ENCODE measurements around the gene PPM1M. TPM values are rescaled to one million over a fixed set of nuclear protein-coding genes. Genes with fewer than 3 reads are reported as not detected.

The PPM1M gene
- total RNA-seq, 2 donors from 2014 or later: 45.7 to 47.7 TPM

- no peaks in the 10 kb centered on the region for H3K9me3 Mint-ChIP-seq
- H3K4me1 Mint-ChIP-seq (ENCODE audit: low read depth in 2 of 2): peaks cover 25 to 31% of the 10 kb centered on the region in 2 donors
- peak overlapping the region; percentile 97 for H3K4me3 Mint-ChIP-seq
- DNase-seq (ENCODE audit: low spot score): peak; percentile 53
- peak overlapping the region in 1 of 2 donors; percentile 99 for H3K27ac Mint-ChIP-seq
- H3K27me3 Mint-ChIP-seq: no peaks in the 10 kb centered on the region
- no peak for ATAC-seq
- peaks cover 5% of the 10 kb centered on the region for H3K36me3 Mint-ChIP-seq
These were observed 44.4 kb downstream of the PPM1M start for GRCh38 chr3:52289747-52290595.

GRCh38 chr3:52290596-52291507 lies 45.3 kb downstream of the PPM1M start:
- H3K27ac Mint-ChIP-seq: no peak overlapping the region

GRCh38 chr3:52291508-52292181 lies 46.1 kb downstream of the PPM1M start:
- H3K4me3 Mint-ChIP-seq: no peak overlapping the region
- no peaks in the 10 kb centered on the region for H3K27me3 Mint-ChIP-seq
- H3K4me1 Mint-ChIP-seq (ENCODE audit: low read depth in 2 of 2): peaks cover 27 to 31% of the 10 kb centered on the region in 2 donors
- no peak for ATAC-seq
- DNase-seq (ENCODE audit: low spot score): peak; percentile 61
- H3K36me3 Mint-ChIP-seq: peaks cover 5% of the 10 kb centered on the region
- no peaks in the 10 kb centered on the region for H3K9me3 Mint-ChIP-seq
- H3K27ac Mint-ChIP-seq: no peak overlapping the region

More at GRCh38 chr3:52290596-52291507, 45.3 kb downstream of the PPM1M start:
- Mint-ChIP-seq H3K4me3 (no peak overlapping the region), H3K27me3 (no peaks in the 10 kb centered on the region), H3K36me3 (peaks cover 5% of the 10 kb centered on the region), H3K9me3 (no peaks in the 10 kb centered on the region), H3K4me1 (ENCODE audit: low read depth in 2 of 2) (peaks cover 25 to 30% of the 10 kb centered on the region in 2 donors)
- DNase-seq (ENCODE audit: low spot score) (no peak), ATAC-seq (no peak)

GRCh38 chr3:52292247-52293065 lies 46.9 kb downstream of the PPM1M start:
- H3K9me3 Mint-ChIP-seq: no peaks in the 10 kb centered on the region
- no peak for ATAC-seq
- no peaks in the 10 kb centered on the region for H3K36me3 Mint-ChIP-seq
- H3K4me1 Mint-ChIP-seq (ENCODE audit: low read depth in 2 of 2): peaks cover 22 to 27% of the 10 kb centered on the region in 2 donors
- peak; percentile 39 for DNase-seq (ENCODE audit: low spot score)
- no peak overlapping the region for H3K4me3 Mint-ChIP-seq
- H3K27me3 Mint-ChIP-seq: no peaks in the 10 kb centered on the region
- H3K27ac Mint-ChIP-seq: no peak overlapping the region

- H3K4me3 Mint-ChIP-seq: no peak overlapping the region
- DNase-seq (ENCODE audit: low spot score) (no peak), ATAC-seq (no peak)
- no peak overlapping the region for H3K27ac Mint-ChIP-seq
- peaks cover 19 to 26% of the 10 kb centered on the region in 2 donors for H3K4me1 Mint-ChIP-seq (ENCODE audit: low read depth in 2 of 2)
- H3K36me3 Mint-ChIP-seq: no peaks in the 10 kb centered on the region
- H3K27me3 Mint-ChIP-seq: no peaks in the 10 kb centered on the region
- H3K9me3 Mint-ChIP-seq: no peaks in the 10 kb centered on the region
These were observed 48.1 kb downstream of the PPM1M start for GRCh38 chr3:52293491-52294319.

GRCh38 chr3:52294320-52295150 lies 49.0 kb downstream of the PPM1M start:
- no peak overlapping the region for H3K4me3 Mint-ChIP-seq
- DNase-seq (ENCODE audit: low spot score) (no peak), ATAC-seq (no peak)
- no peaks in the 10 kb centered on the region for H3K9me3 Mint-ChIP-seq
- no peak overlapping the region for H3K27ac Mint-ChIP-seq
- no peaks in the 10 kb centered on the region for H3K36me3 Mint-ChIP-seq
- no peaks in the 10 kb centered on the region for H3K27me3 Mint-ChIP-seq
- H3K4me1 Mint-ChIP-seq (ENCODE audit: low read depth in 2 of 2): peaks cover 12 to 25% of the 10 kb centered on the region in 2 donors

- Mint-ChIP-seq H3K27ac (no peak overlapping the region), H3K36me3 (no peaks in the 10 kb centered on the region), H3K9me3 (no peaks in the 10 kb centered on the region), H3K4me3 (no peak overlapping the region), H3K4me1 (ENCODE audit: low read depth in 2 of 2) (peaks cover 12 to 25% of the 10 kb centered on the region in 2 donors), H3K27me3 (no peaks in the 10 kb centered on the region)
- DNase-seq (ENCODE audit: low spot score): no peak
- ATAC-seq: no peak
These were observed 50.2 kb downstream of the PPM1M start for GRCh38 chr3:52295671-52296208.

GRCh38 chr3:52297242-52298148 lies 51.9 kb downstream of the PPM1M start:
- DNase-seq (ENCODE audit: low spot score) (no peak), ATAC-seq (no peak)
- no peak overlapping the region for H3K4me3 Mint-ChIP-seq
- H3K27ac Mint-ChIP-seq: peak overlapping the region in 1 of 2 donors; percentile 30
- H3K36me3 Mint-ChIP-seq: no peaks in the 10 kb centered on the region
- H3K9me3 Mint-ChIP-seq: no peaks in the 10 kb centered on the region
- no peaks in the 10 kb centered on the region for H3K27me3 Mint-ChIP-seq
- peaks cover 5 to 18% of the 10 kb centered on the region in 2 donors for H3K4me1 Mint-ChIP-seq (ENCODE audit: low read depth in 2 of 2)

- H3K4me3 Mint-ChIP-seq: no peak overlapping the region
- peaks cover 5 to 18% of the 10 kb centered on the region in 2 donors for H3K4me1 Mint-ChIP-seq (ENCODE audit: low read depth in 2 of 2)
- no peak for ATAC-seq
- peak overlapping the region in 1 of 2 donors; percentile 73 for H3K27ac Mint-ChIP-seq
- H3K9me3 Mint-ChIP-seq: no peaks in the 10 kb centered on the region
- no peak for DNase-seq (ENCODE audit: low spot score)
- no peaks in the 10 kb centered on the region for H3K36me3 Mint-ChIP-seq
- H3K27me3 Mint-ChIP-seq: no peaks in the 10 kb centered on the region
These were observed 52.9 kb downstream of the PPM1M start for GRCh38 chr3:52298149-52299098.
